Neural progenitor cell (in vitro differentiated cells): ENCODE measurements around the gene NPRL2. TPM values are rescaled to one million over a fixed set of nuclear protein-coding genes. Genes with fewer than 3 reads are reported as not detected.

ENCODE experiments used
- DNase-seq: peaks from one replicate; pipeline ENCODE4 v3.0.0-alpha.2; 2016; ENCODE audit warnings: low spot score
- H2AFZ ChIP-seq: fragments of 200-600 bp; sonication (generic); replicated peaks from 2 replicates; pipeline ENCODE4 v1.6.1; 2016; ENCODE audit warnings: antibody characterized with exemption
- H3F3A ChIP-seq: fragments of 200-600 bp; sonication (generic); 2 replicates; pipeline ENCODE4 v1.6.1; 2016; ENCODE audit warnings: antibody characterized with exemption, low read depth
- H3K27ac ChIP-seq: fragments of 200-600 bp; sonication (generic); 2 replicates; pipeline ENCODE4 v1.5.1; 2016; ENCODE audit warnings: mild to moderate bottlenecking
- H3K27me3 ChIP-seq: fragments of 200-600 bp; sonication (generic); 2 replicates; pipeline ENCODE4 v1.6.1; 2016; ENCODE audit warnings: mild to moderate bottlenecking, moderate library complexity
- H3K36me3 ChIP-seq: fragments of 200-600 bp; sonication (generic); 2 replicates; pipeline ENCODE4 v1.5.1; 2016
- H3K4me1 ChIP-seq: fragments of 200-600 bp; sonication (generic); 2 replicates; pipeline ENCODE4 v1.6.1; 2016; ENCODE audit warnings: mixed run types
- H3K4me2 ChIP-seq: fragments of 200-600 bp; sonication (generic); 2 replicates; pipeline ENCODE4 v1.6.1; 2016
- H3K4me3 ChIP-seq: fragments of 200-600 bp; sonication (generic); 2 replicates; pipeline ENCODE4 v1.5.1; 2016
- H3K79me2 ChIP-seq: fragments of 200-600 bp; sonication (generic); 2 replicates; pipeline ENCODE4 v1.6.1; 2016; ENCODE audit warnings: low read depth
- H3K9ac ChIP-seq: fragments of 200-600 bp; sonication (generic); 2 replicates; pipeline ENCODE4 v1.6.1; 2016
- H3K9me3 ChIP-seq: fragments of 200-600 bp; sonication (generic); 2 replicates; pipeline ENCODE4 v1.5.1; 2016; ENCODE audit warnings: low read depth
- H4K20me1 ChIP-seq: fragments of 200-600 bp; sonication (generic); 2 replicates; pipeline ENCODE4 v1.6.1; 2016; ENCODE audit warnings: low read depth
- H3K27ac Mint-ChIP-seq: 3 replicates; pipeline ENCODE4 v1.8.0; 2021; ENCODE audit warnings: mixed read lengths
- H3K27me3 Mint-ChIP-seq: 2 replicates; pipeline ENCODE4 v1.8.0; 2022; ENCODE audit warnings: low read depth, mild to moderate bottlenecking, inconsistent platforms, moderate library complexity, mixed read lengths; ENCODE audit not compliant: insufficient read depth
- H3K36me3 Mint-ChIP-seq: 3 replicates; pipeline ENCODE4 v1.8.0; 2021; ENCODE audit warnings: mixed read lengths
- H3K4me1 Mint-ChIP-seq: 3 replicates; pipeline ENCODE4 v1.8.0; 2021; ENCODE audit warnings: mixed read lengths
- H3K4me3 Mint-ChIP-seq: 3 replicates; pipeline ENCODE4 v1.8.0; 2021; ENCODE audit warnings: mild to moderate bottlenecking, moderate library complexity, mixed read lengths
- H3K9me3 Mint-ChIP-seq: 3 replicates; pipeline ENCODE4 v1.8.0; 2020; ENCODE audit warnings: mixed read lengths
- CTCF ChIP-seq: fragments of 200-600 bp; sonication (generic); IDR thresholded peaks from 2 replicates; pipeline ENCODE4 v1.5.1; 2017; ENCODE audit warnings: antibody characterized with exemption, mild to moderate bottlenecking
- EZH2 ChIP-seq: fragments of 200-600 bp; sonication (generic); IDR thresholded peaks from 2 replicates; pipeline ENCODE4 v1.6.1; 2017; ENCODE audit warnings: antibody characterized with exemption, mild to moderate bottlenecking, moderate library complexity
- EZH2phosphoT487 ChIP-seq: fragments of 200-600 bp; sonication (generic); IDR thresholded peaks from 2 replicates; pipeline ENCODE4 v1.6.1; 2017; ENCODE audit warnings: antibody characterized with exemption
- total RNA-seq: library from RNA; depleted of rRNA; stranded (reverse); fragments of >200 nt; gene quantifications from 2 replicates; pipeline ENCODE4 v1.2.3, GENCODE V29; 2015; ENCODE audit warnings: low replicate concordance

Gene NPRL2
- total RNA-seq, 1 donor from 2014 or later = 15.5 TPM

GRCh38 chr3:50378024-50378423 lies 27.4 kb upstream of the NPRL2 start:
- H4K20me1 ChIP-seq = no peaks in the 10 kb centered on the region
- H2AFZ ChIP-seq = no peak overlapping the region
- no peak overlapping the region for H3K4me3 Mint-ChIP-seq
- no peak for DNase-seq
- H3F3A ChIP-seq = peaks cover 5% of the 10 kb centered on the region
- no peaks in the 10 kb centered on the region for H3K27me3 ChIP-seq
- H3K27ac Mint-ChIP-seq = no peak overlapping the region
- no peaks in the 10 kb centered on the region for H3K36me3 ChIP-seq
- no peak overlapping the region for H3K4me2 ChIP-seq
- H3K4me1 ChIP-seq = peaks cover 15% of the 10 kb centered on the region
- no peaks in the 10 kb centered on the region for H3K9me3 Mint-ChIP-seq
- no peak for TF ChIP-seq CTCF
- no peak for TF ChIP-seq EZH2phosphoT487
- TF ChIP-seq EZH2 = no peak
- peaks cover 8% of the 10 kb centered on the region for H3K27me3 Mint-ChIP-seq
- no peak overlapping the region for H3K9ac ChIP-seq
- no peak overlapping the region for H3K27ac ChIP-seq
- H3K36me3 Mint-ChIP-seq = no peaks in the 10 kb centered on the region
- peaks cover 35% of the 10 kb centered on the region for H3K4me1 Mint-ChIP-seq
- H3K79me2 ChIP-seq = no peaks in the 10 kb centered on the region
- no peak overlapping the region for H3K4me3 ChIP-seq
- H3K9me3 ChIP-seq = no peaks in the 10 kb centered on the region

- Histone ChIP-seq H3K27me3 (no peaks in the 10 kb centered on the region), H3K9ac (no peak overlapping the region), H3K79me2 (no peaks in the 10 kb centered on the region), H3K4me1 (peaks cover 32% of the 10 kb centered on the region), H3K4me2 (peak overlapping the region; percentile 27), H2AFZ (no peak overlapping the region), H3K27ac (no peak overlapping the region), H3K36me3 (no peaks in the 10 kb centered on the region), H3F3A (peaks cover 5% of the 10 kb centered on the region), H4K20me1 (no peaks in the 10 kb centered on the region), H3K9me3 (no peaks in the 10 kb centered on the region), H3K4me3 (no peak overlapping the region)
- no peaks in the 10 kb centered on the region for H3K9me3 Mint-ChIP-seq
- H3K27ac Mint-ChIP-seq = peak overlapping the region; percentile 72
- no peaks in the 10 kb centered on the region for H3K36me3 Mint-ChIP-seq
- no peak for TF ChIP-seq EZH2
- TF ChIP-seq CTCF = peak; percentile 48
- no peak for TF ChIP-seq EZH2phosphoT487
- peak; percentile 50 for DNase-seq
- peak overlapping the region; percentile 48 for H3K4me3 Mint-ChIP-seq
- peaks cover 47% of the 10 kb centered on the region for H3K4me1 Mint-ChIP-seq
- H3K27me3 Mint-ChIP-seq = peaks cover 12% of the 10 kb centered on the region
Measured at GRCh38 chr3:50375258-50375931, 24.8 kb upstream of the NPRL2 start.

GRCh38 chr3:50374363-50375257 lies 24.0 kb upstream of the NPRL2 start:
- Histone ChIP-seq H2AFZ (no peak overlapping the region), H3K27ac (no peak overlapping the region), H3K27me3 (no peaks in the 10 kb centered on the region), H3K4me1 (peaks cover 32% of the 10 kb centered on the region), H3K4me2 (peak overlapping the region; percentile 27), H3K36me3 (no peaks in the 10 kb centered on the region), H3K9ac (no peak overlapping the region), H3F3A (peaks cover 5% of the 10 kb centered on the region), H3K4me3 (no peak overlapping the region), H4K20me1 (no peaks in the 10 kb centered on the region), H3K9me3 (no peaks in the 10 kb centered on the region), H3K79me2 (no peaks in the 10 kb centered on the region)
- Mint-ChIP-seq H3K4me3 (peak overlapping the region; percentile 75), H3K4me1 (peaks cover 44% of the 10 kb centered on the region), H3K36me3 (no peaks in the 10 kb centered on the region), H3K27me3 (peaks cover 12% of the 10 kb centered on the region), H3K9me3 (no peaks in the 10 kb centered on the region), H3K27ac (peak overlapping the region; percentile 96)
- peak; percentile 52 for DNase-seq
- TF ChIP-seq EZH2 = no peak
- no peak for TF ChIP-seq CTCF
